Frontal cortex (tissue), 4 donors: ENCODE measurements around the gene MAP2K5. TPM values are rescaled to one million over a fixed set of nuclear protein-coding genes. Genes with fewer than 3 reads are reported as not detected.

ENCODE experiments used
- DNase-seq, 2 donors: peaks; one replicate each; pipeline ENCODE4 v3.0.0; 2012; ENCODE audit warnings: low spot score in 2 of 2
- FAIRE-seq: peaks from 2 replicates; lab custom pipeline; 2012; peaks lifted over from hg19 to GRCh38; lab: Jason Lieb, UNC
- total RNA-seq: library from RNA; depleted of rRNA; stranded (reverse); fragments of >200 nt; gene quantifications from one replicate; pipeline ENCODE4 v1.2.3, GENCODE V29; 2014
- donor health status: control.
- donor health status: control.
- donor health status: control.

Gene MAP2K5
- total RNA-seq, 1 donor from 2014 or later: 11.0 TPM

- DNase-seq: no peak
- FAIRE-seq: no peak
These were observed 202.0 kb downstream of the MAP2K5 start for GRCh38 chr15:67744331-67745072.

- FAIRE-seq: peak; percentile 17
These were observed 202.8 kb downstream of the MAP2K5 start for GRCh38 chr15:67745073-67746006.

GRCh38 chr15:67746022-67746421, 203.5 kb downstream of the MAP2K5 start:
- DNase-seq (no peak), FAIRE-seq (no peak)

More at GRCh38 chr15:67745073-67746006, 202.8 kb downstream of the MAP2K5 start:
- no peak for DNase-seq

GRCh38 chr15:67746450-67746849, 203.9 kb downstream of the MAP2K5 start:
- DNase-seq: no peak
- FAIRE-seq: no peak

GRCh38 chr15:67747921-67748320, 205.4 kb downstream of the MAP2K5 start:
- FAIRE-seq: no peak
- no peak for DNase-seq

GRCh38 chr15:67750371-67750770, 207.9 kb downstream of the MAP2K5 start:
- no peak for FAIRE-seq
- no peak for DNase-seq

GRCh38 chr15:67753891-67754290, 211.4 kb downstream of the MAP2K5 start:
- DNase-seq: no peak

GRCh38 chr15:67755264-67755663, 212.8 kb downstream of the MAP2K5 start:
- DNase-seq: no peak
- FAIRE-seq: no peak

More at GRCh38 chr15:67753891-67754290, 211.4 kb downstream of the MAP2K5 start:
- FAIRE-seq: no peak

GRCh38 chr15:67755936-67756335, 213.4 kb downstream of the MAP2K5 start:
- FAIRE-seq: no peak
- no peak for DNase-seq

GRCh38 chr15:67758619-67759300, 216.3 kb downstream of the MAP2K5 start:
- FAIRE-seq (no peak), DNase-seq (no peak)

- no peak for FAIRE-seq
- no peak for DNase-seq
These were observed 218.4 kb downstream of the MAP2K5 start for GRCh38 chr15:67760901-67761300.

- DNase-seq (no peak), FAIRE-seq (no peak)
These were observed 218.8 kb downstream of the MAP2K5 start for GRCh38 chr15:67761343-67761742.

- FAIRE-seq (peak; percentile 26), DNase-seq (peak in 1 of 2 donors; percentile 26)
These were observed 220.3 kb downstream of the MAP2K5 start for GRCh38 chr15:67762610-67763368.

- DNase-seq (no peak), FAIRE-seq (no peak)
These were observed 223.2 kb downstream of the MAP2K5 start for GRCh38 chr15:67765701-67766100.

- DNase-seq: no peak
- no peak for FAIRE-seq
These were observed 224.5 kb downstream of the MAP2K5 start for GRCh38 chr15:67766968-67767367.

GRCh38 chr15:67768313-67768977, 225.9 kb downstream of the MAP2K5 start:
- no peak for DNase-seq
- no peak for FAIRE-seq

- DNase-seq (no peak), FAIRE-seq (no peak)
These were observed 227.2 kb downstream of the MAP2K5 start for GRCh38 chr15:67769497-67770357.

GRCh38 chr15:67770358-67770628, 227.8 kb downstream of the MAP2K5 start:
- FAIRE-seq (no peak), DNase-seq (no peak)
